LNCAP (cell line): Measurements from ENCODE around the gene E2F8.

Source experiments
- CTCF ChIP-seq: fragments of 450-650 bp; IDR thresholded peaks from 2 replicates; pipeline ENCODE4 v1.5.1; 2017; ENCODE audit warnings: mild to moderate bottlenecking

Gene E2F8

GRCh38 chr11:19239039-19239438 is 1.7 kb downstream of the E2F8 start:
- TF ChIP-seq CTCF: no peak

DNA sequence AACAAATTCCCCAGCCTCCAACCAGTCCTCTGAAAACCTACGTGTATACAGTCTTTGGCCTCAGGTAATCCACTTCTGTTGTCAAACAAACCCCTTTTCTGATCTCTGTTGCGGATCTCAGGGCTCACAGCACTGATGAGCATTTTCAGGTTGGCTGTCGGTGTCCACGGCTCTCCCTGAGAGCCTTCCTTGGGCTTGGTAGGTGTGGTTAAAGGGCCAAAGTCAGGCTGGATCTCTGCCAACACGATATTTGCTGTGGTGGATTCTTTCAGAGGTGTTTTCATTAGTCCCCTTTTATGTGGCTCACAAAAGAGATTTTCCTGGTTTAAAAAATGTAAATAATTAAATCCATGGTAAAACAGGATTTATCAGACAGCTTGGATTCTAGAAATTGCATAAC is 2.9 kb downstream of the E2F8 start:
- TF ChIP-seq CTCF: no peak

DNA sequence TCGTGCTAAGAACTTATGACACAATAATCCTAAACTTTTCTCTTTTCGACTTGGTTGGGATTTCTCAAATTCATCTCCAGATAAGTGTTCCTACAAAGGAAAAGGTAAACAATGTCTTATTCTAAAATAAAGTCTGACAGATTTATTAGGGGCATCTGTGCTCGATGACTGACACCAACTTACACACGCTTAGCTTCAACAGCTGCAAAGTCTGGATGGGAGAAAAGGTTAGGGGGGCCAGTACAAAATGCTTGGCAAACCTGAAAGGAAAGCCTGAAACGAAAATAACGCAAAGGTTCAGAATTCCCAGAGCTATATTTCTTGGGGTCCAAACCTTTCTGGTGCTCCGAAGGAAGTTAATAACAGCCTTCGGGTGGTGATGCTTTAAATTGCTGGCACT is 3.4 kb downstream of the E2F8 start:
- TF ChIP-seq CTCF: no peak

DNA sequence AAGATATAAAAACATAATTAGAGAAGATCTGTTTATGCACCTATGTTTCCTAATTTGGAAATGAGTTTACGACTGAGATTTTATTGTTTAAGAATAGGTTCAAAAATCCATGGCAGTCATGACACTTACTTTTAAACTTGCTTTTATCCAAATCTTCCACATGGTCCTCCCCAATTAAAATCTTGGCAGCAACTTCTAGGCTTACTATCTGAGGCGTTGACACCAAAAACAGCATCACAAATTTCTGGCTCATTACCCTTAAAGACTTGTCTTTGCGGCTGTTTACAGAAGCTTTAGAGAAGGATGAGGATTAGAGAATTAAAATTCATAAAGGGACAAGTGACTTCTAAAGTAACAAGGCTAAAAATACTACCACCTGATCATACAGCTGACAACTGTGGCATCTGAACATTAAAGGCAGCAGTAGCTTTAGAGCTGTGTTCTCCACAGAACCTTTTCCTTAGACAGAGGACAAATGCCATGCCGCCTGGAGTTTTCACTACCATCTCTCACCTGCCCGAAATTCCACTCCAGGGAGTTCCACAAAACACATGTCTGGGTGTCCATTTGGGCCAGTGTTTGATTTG is 6.4 kb downstream of the E2F8 start:
- TF ChIP-seq CTCF: no peak

DNA sequence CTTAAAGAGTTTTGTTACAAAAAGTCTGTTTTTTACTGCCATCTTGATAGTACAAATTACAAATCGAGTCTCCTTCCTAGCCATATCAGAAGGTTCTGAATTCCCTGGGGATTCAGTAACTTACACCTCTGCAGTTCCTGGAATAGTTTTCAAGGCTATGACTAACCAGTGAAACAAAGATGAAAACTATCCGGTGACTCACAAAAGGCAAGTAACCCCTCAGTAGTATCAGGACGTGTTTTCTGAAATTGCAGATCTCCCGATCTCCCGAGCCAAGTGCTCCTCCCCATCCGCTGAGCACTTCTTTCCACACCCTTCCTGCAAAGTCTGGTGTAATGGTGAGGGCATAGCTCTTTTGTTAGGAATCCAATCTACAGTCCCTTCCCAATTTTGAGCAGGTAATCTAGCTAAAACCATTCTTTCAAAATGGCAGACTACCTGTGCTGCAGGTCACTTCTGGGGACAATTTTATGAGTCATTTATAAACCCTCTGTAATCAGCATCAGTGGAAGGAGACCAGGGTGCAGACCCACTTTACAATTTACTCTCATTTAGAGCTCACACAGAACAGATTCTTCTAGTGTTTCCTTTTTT is 7.7 kb downstream of the E2F8 start:
- no peak for TF ChIP-seq CTCF

GRCh38 chr11:19229671-19230070 is 11.1 kb downstream of the E2F8 start:
- TF ChIP-seq CTCF: no peak

DNA sequence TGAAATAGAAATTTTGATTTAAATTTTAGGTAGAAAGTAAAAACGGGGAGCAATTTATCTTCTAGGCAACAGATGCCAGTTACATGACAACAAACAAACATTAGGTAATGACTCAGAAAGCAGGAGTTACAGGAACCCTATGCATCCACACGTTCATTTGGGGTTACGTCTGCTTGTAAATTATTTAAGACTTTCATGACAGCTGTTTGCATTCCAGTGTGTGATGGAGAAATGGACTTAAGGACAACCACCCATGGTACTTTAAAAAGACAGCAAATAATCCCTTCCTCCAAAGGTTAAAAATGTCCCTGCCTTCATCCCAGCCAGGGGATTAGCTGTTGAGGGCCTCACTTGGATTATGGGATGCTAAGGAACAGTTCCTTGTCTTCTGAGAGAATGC is 11.8 kb downstream of the E2F8 start:
- TF ChIP-seq CTCF: no peak
